Esophagus mucosa (tissue), 1 donor: ENCODE measurements around the gene TRABD2A. TPM values are rescaled to one million over a fixed set of nuclear protein-coding genes. Genes with fewer than 3 reads are reported as not detected.

Experiments used
- ATAC-seq: fragments of 200-7000 bp; cut with Tn5 transposase; one replicate; pipeline ENCODE4 v1.9.1; 2020
- total RNA-seq: library from RNA; stranded (reverse); gene quantifications from one replicate; pipeline ENCODE4 v1.2.4, GENCODE V29; 2023
- donor health status: DM: yes; HTN: yes; CAD: no.

Gene TRABD2A
- total RNA-seq, 1 donor from 2014 or later: 0.24 TPM

DNA sequence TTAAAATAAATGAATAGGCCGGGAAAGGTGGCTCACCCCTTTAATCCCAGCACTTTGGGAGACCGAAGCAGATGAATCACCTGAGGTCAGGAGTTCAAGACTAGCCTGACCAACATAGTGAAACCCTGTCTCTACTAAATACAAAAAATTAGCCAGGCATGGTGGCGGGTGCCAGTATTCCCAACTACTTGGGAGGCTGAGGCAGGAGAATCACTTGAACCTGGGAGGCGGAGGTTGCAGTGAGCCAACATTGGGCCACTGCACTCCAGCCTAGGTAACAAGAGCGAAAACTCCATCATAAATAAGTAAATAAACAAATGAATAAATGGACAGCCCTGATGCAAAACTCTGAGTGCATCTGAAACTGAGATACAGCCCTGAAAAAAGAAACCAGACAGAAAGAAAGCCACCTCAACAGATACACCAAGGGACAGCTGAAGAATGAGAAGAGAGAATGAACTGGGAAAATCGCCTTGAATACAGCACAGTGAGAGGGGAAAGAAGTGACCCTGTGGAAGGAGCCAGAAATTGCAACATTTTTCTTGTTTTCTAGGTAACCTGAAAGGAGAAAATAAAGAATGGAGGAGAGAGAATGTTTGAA, 64.4 kb downstream of the TRABD2A start:
- no peak for ATAC-seq

DNA sequence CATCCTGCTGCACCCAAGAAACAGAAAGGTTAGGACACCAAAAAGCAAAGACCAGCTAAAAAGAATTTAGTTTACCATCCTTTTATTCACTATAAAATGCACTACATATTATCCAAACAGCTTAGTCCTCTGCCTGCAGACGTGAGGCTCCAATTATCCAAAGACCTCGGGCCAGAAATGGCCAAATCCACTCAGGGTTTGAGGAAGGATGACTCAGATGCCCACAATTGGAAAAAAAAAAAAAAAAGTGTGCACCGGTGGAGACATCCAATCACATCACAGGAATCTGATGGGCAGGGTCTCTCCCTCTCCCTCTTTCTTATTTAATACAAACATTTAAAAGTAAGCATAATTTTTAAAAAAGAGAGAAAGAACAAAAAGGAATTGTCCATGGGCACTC, 65.7 kb downstream of the TRABD2A start:
- no peak for ATAC-seq

DNA sequence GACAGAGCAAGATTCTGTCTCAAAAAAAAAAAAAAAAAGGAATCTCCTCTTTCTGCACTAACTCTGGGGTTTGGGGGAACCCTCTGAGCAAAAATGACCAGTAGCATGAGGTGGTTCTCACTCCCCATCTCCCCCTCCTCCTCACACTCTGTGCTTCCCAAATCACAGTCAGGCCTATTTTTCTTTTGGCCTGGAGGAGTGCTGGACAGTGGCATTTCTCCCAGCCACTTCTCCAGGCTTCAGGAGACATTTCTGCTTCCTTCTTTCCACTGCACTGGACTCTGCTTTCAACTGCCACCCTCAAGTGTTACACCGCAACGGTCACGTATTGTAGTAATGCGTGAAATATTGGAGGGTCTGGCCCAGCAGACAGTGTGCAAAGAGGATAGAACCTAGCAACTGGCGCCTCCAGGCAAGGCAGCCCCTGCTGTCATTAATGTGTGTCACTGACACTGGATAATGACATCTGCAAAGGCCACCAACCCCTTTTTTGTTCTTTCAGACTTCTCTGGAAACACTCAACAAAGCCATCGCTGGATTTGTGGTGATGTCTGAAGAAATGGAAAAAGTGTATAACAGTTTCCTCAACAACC, 68.9 kb downstream of the TRABD2A start:
- no peak for ATAC-seq

DNA sequence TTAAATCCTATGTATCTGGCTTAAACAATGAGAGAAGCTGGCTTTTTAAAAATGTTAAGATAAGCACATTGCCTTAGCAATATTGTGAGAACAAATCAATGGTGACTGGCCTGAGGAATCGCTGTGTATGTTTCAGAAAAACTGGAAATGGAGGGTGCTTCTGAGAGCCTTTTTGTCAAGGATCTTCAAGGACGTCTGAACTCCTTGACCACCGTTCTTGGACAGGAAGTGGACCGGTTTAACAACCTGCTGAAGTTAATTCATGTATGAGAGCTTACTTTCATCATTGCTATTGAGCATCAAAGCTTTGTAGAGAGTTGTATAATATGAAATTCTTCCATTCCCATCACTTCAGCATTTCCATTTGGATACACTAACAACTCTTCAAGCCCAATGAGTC, 72.6 kb downstream of the TRABD2A start:
- ATAC-seq: no peak

DNA sequence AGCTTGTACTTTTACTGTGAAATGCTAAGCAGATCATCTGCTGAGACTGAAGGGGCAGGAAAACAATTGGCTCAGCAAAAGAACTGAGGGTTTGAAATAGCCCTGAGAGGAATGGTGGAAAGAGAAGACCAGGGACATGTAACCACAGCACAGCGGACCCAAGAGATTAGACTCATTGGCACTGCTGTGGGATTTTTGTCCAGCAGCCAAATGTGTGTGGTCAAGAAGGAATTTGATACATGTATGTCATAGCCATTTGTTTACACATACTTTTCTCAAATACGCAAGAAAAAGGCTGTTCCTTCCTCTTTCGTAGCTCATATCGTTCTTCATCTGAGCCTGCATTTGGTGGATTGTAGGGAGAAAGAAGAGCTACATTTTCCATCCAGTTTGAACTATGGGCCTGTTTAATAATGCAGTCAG, 73.8 kb downstream of the TRABD2A start:
- no peak for ATAC-seq

DNA sequence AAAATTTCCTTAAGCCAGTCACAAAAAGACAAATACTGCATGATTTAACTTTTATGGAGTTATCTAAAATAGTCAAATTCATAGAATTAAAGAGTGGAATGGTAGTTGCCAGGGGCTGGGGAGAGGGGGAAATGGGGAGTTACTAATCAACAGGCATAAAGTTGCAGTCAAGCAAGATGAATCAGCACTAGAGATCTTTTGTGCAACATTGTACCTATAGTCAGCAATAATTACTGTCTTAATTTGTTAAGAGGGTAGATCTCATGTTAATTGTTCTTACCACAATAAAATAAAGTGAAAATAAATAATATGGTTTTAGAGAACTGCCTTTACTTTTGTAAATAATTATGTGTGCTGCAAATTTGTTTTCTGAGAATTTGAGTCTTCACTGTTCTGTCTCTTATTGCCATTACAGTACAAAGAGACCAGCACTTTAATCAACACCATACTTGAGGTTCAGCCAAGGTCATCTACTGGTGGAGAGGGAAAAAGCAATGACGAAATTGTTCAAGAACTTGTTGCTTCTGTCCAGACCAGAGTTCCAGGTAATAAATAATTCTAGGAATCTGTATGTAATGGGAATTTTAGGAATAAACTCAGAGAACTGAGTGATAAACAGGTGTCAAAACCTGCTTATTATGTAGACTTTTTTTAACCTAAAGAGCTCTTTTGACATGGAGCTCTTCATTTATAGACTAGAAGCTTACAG, 75.5 kb downstream of the TRABD2A start:
- no peak for ATAC-seq

DNA sequence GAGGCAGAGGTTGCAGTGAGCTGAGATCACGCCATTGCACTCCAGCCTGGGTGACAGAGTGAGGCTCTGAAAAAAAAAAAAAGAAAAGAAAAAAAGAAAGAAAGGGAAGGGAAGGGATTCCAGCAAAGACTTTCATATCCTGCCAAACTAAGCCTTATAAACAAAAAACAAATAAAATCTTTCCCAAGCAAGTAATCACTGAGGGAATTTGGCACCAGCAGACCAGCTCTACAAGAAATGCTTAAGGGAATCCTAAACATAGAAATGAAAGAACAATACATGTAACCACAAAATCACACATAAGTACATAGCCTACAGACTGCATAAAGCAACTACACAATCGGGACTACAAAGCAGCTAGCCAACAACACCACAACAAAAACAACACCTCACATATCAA, 79.1 kb downstream of the TRABD2A start:
- ATAC-seq: no peak

DNA sequence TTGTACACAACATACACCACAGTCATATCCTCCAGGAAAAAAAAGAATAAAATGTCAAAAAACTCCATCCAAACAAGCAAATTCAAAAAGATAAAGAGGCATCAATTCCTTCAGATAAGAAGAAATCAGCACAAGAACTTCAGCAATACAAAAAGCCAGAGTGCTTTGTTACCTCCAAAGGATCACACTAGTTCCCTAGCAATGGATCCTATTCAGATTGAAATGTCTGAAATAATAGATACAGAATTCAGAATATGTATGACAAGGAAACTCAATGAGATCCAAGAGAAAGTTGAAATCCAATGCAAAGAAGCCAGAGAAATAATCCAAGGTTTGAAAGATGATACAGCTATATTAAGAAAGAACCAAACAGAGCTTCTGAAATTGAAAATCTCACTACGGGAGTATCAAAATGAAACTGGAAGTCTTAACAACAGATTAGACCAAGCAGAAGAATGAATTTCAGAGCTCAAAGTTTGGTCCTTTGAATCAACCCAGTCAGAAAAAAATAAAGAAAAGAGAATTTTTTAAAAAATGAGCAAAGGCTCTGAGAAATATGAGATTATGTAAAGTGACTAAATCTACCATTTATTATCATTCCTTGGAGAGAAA, 80.6 kb downstream of the TRABD2A start:
- no peak for ATAC-seq

DNA sequence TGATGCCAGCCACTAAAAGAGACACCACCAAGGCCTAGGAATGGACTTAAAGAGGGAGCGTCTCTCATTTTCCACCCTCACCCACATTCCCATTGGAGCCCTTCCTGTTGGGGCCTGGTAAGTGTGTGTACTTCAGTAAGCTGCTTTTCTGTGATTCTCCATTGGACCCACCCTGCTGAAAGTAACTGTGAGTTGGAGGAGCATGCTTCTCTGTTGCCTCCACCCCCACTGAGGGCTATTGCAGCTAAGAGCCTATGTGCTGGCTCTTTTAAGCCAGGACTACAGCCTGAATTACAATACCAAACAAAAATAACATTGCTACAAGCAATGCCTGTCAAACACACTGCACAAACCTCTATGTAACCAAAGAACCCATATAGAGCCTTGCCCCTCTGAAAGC, 81.1 kb downstream of the TRABD2A start:
- no peak for ATAC-seq

DNA sequence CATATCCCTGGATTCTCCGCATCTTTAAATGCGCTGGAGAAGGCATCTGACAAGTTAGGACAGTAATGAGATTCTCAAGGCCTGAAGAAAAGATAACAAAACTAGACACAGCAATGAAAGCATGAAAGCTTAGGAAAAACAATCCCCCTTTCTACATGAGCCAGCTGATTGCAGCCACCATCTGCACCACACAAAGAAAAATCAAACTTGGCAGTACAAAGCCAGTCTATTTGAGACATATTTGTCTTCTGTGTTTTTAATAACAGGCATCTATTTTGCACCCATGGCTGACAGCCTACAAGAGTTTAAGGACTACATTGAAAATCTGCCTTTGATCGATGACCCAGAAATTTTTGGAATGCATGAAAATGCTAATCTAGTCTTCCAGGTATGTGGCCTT, 83.6 kb downstream of the TRABD2A start:
- no peak for ATAC-seq

DNA sequence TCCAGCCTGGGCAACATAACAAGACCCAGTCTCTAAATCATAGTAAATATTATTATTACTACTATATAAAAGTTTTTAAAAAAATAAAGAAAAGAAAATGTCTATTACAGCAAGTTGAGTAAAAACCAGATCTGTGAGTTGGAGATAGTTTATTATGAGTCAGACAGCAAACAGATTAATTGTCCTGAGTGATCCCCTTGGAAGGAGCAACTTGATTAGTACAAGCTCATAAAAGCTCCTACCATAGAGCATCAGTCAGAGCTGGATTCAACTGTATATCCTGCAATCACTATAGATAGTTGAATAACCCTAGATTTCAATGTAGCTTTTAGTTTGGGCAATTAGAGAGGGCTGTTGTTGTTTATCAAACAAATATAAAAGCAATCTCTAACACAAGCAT, 84.1 kb downstream of the TRABD2A start:
- no peak for ATAC-seq

DNA sequence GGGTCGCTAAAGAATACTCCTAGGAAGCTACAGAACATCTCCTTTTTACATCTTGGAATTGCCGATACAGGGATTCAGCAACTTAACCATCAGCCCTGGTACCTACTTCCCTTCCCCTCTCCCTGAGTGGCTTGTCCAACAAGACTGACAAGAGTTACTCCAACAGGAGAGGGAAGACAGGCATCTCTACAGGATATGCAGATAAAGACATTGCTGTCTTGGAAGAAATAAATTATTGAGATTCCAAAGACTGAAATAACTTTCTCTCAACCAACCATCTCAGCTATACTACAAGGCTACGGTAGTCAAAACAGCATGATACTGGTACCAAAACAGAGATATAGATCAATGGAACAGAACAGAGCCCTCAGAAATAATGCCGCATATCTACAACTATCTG, 87.2 kb downstream of the TRABD2A start:
- ATAC-seq: no peak

DNA sequence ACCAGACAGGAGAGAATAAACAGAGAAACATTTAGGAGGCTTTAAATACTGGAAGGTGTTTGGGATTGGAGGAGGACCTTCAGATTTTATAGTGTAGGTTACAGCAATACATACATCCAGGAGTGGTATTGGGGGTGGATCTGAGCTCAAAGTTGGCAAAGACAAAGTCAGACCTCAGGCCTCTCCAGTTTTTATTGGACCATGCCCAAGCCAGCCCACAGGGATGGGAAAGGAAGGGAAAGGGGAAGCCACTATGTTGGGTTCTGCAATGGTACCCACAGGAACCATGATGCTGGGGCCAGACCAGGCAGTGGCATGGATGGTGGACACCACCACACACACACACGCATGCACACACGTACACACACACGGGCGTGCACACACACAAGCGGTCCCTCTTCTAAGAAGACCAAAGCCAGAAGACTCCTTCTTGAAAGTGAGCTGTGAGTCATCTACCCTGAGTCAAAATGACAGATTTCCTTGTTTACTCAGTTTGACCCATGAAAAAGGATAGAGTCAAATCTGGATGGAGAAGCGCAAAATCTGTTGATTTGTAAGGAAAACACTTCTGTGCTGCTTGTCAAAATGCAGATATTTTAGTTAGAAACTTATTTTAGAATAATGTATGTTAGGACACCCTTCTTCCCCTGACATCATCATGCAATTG, 87.9 kb downstream of the TRABD2A start:
- no peak for ATAC-seq

DNA sequence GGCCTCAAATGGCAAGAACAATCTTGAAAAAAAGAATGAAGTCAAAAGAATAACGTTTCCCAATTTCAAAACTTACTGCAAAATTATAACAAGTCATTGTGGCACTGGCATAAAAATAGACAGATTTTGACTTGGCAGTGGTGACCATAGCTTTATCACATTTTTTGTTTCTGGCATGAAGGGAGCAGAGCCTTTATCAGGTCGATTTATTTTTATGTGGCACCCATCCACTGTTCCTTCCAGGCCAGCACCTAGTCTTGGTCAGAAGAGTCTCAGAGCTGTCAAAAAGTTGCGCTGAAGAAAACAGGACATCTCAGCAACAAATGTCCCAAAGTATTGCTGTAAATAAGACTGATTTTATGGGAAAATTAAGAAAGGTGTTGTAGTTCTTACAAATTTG, 92.4 kb downstream of the TRABD2A start:
- no peak for ATAC-seq

DNA sequence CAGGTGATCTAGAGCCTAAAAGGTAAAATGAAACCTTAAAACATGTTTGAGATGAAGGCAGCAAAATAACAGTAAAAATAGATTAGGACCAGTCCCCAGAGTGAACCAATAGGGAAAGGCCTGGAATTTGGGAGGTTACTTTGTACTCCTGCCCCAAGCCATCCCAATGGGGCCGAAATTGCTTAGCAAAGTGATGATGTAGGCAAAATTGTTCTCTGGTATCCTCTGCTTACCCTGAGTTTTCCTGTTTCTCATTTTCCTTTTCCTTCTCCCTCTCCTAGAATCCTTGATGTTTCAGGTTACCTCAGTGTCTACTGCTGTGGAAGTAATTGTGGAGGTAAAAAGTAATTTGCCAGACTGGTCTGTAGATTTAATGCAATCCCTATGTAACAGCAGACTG, 92.9 kb downstream of the TRABD2A start:
- no peak for ATAC-seq

DNA sequence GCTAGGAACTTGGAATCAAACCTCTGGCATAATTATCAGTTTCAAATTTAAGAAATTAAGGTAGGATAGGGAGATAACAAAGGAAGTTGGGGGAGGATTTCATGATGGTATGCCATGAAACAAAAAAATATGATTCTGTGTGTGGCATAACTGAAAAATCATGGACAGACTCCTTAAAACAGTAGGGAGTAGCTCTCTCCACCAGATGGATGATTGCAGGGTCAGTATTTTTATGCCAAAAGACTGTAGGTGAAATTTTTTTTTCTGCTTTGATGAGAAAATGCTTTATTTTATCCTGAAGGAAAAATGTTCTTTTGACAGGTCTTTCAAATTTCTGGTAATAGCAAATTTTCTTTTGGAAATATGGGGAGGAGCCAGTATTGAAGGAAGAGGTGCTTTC, 94.3 kb downstream of the TRABD2A start:
- ATAC-seq: no peak

DNA sequence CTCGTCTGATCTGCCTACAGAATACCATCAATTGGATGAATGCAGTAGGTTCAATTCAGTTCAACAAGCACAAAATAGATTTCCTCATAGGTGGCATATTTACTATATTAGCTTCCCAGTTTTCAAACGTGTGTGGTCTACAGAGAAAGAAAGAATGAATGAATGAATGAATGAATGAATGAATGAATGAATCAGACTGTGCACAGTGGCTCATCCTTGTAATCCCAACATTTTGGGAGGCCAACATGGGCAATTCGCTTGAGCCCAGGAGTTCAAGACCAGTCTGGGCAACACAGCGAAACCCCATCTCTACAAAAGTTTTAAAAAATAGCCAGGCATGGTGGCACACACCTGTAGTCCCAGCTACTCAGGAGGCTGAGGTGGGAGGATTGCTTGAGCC, 94.9 kb downstream of the TRABD2A start:
- ATAC-seq: no peak

DNA sequence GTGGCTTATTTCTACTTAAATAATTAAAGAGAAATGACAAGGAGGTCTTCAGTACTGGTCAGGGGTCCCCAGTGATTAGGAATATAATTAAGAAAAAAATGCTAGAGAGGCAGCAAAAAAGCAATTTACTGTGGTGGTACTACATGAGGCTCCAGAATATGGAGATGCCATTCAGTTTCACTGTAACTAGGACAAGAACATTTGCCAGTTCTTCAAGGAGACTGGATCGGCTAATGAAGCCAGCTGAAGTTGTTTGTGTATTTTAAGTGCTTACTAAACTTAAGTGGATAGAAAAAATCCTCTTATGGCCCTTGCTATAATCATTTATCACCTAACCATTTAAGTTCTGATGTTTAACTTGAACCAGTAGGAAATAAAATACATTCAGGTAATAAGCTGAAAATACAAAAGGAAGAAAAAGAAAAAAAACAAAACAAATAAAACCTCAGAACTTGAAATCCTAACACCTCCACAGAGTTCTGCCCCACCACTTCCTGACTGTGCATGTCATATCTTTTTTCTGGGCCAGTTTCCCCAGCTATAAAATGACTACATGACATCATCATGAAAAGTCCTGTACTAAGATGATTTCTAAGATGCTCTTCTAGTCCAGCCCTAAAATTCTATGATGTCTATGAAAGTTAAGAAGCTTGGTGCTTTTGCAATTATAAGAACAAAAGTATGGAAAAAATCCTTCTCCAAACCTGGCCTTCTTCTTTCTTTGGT, 98.0 kb downstream of the TRABD2A start:
- no peak for ATAC-seq

DNA sequence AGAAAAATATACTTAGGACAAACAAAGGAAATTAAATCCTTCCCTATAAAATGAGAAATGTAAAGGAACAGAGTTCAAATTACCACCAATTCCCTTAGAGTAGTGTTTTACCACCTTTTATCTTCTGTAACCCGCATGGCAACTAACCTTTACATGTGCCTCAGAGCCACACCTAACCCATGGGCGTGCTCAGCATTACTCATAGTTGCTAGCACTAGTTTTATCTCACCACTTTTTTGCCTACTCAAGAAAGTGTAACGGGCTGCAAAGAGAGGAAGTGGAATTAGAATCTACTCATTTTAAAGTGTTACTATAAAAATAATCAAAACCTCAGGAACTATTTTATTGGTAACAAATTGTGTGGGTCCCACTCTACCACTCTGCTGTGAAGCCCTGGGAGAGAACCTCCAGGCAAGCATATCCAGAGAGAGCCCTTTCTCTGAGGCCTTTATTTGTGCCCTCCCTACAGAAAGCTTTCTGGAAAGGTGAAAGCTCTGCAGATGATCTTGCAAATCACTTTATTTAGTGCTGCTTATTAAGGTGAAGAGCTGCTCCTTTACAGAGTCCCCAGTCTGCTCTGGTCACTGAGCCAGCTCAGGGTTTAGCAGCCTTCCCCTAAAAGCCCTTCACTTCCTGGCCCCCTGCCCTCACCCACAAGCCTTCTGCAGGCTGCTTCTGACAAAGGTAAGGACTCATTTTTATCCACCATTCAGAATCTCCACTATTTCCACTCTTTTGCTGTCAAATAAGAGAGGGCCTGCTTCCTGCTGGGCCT, 98.8 kb downstream of the TRABD2A start:
- ATAC-seq: peak; percentile 94

DNA sequence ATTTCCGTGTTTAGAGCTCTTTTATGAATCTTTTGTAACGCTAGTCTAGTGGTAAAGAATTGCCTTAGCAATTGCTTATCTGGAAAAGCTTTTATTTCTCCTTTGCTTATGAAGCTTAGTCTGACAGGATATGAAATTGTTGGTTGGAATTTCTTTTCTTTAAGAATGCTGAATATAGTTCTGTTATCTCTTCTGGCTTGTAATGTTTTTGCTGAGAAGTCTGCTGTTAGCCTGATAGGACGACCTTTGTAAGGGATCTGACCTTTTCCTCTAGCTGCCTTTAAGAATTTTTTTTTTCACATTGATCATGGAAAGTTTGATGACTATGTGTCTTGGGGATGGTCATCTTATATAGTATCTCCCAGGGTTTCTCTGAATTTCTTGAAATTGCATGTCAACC, 101.1 kb downstream of the TRABD2A start:
- no peak for ATAC-seq

DNA sequence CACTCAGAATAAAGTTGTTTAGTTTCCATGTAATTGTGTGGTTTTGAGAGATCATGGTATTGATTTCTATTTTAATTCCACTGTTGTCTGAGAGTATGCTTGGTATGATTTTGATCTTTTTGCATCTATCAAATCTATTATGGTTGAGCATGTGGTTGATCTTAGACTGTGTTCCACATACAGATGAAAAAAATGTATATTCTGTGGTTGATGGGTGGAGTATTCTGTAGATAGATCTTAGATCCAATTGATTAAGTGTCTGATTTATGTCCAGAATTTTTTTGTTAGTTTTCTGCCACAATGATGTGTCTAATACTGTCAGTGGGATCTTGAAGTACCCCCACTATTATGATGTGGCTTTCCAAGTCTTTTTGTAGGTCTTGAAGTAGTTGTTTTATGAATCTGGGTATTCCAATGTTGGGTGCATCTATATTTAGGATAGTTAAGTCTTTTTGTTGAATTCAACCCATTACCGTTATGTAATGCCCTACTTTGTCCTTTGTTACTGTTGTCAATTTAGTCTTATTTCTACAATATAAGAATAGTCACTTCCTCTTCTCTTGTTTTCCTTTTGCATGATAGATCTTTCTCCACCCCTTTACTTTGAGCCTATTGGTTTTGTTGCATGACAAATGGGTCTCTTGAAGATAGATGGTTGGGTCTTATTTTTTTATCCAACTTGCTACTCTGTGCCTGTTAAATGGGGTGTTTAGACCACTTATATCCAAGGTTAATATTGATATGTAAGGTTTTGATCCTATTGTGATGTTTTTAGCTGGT, 101.8 kb downstream of the TRABD2A start:
- no peak for ATAC-seq
